GM18499 (cell line): ENCODE measurements around the gene DGKD.

Source experiments
- ATAC-seq: cut with Tn5 transposase; IDR thresholded peaks from one replicate; pipeline ENCODE4 v1.9.1; 2021; ENCODE audit warnings: moderate number of reproducible peaks; ENCODE audit not compliant: insufficient read depth, unreplicated experiment

The DGKD gene

DNA sequence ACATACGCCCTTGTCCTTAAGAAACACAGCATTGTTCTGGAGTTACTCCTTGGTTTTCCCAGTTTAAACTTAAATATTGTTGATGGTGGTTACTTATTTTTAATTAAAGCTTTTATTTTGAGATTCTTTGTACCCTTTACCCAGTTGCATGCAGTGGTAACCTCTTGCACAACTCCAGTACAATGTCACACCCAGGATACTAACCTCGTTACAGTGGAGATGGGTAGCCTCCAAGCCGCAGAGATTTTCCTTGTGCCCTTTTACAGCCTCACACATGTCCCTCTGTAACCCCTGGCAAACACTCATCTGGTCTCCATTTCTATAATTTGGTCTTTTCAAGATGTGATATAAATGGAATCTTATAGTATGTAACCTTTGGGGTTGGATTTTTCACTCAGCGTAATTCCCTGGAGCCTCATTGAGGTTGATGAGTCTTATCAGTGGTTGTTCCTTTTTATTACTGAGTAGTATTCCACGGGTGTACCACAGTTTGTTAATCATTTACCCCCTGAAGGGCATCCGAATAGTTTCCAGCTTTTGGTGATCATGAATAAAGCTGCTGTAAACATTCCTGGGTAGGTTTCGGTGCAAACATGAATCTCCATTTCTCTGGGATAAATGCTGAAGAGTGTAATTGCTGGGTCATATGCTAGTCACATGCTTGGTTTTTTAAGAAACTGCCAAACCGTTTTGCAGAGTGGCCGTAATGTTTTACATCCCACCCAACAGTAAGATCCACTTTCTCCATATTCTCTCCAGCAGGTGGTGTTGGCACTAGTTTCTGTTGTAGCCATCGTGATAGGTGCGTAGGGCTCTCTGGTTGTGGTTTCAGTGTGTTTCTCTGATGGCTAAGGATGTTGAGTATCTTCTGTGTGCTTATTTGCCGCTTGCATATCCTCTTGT, 68.6 kb downstream of the DGKD start:
- no peak for ATAC-seq

GRCh38 chr2:233423552-233423860, 69.2 kb downstream of the DGKD start:
- no peak for ATAC-seq

GRCh38 chr2:233424154-233424951, 70.1 kb downstream of the DGKD start:
- ATAC-seq = no peak

DNA sequence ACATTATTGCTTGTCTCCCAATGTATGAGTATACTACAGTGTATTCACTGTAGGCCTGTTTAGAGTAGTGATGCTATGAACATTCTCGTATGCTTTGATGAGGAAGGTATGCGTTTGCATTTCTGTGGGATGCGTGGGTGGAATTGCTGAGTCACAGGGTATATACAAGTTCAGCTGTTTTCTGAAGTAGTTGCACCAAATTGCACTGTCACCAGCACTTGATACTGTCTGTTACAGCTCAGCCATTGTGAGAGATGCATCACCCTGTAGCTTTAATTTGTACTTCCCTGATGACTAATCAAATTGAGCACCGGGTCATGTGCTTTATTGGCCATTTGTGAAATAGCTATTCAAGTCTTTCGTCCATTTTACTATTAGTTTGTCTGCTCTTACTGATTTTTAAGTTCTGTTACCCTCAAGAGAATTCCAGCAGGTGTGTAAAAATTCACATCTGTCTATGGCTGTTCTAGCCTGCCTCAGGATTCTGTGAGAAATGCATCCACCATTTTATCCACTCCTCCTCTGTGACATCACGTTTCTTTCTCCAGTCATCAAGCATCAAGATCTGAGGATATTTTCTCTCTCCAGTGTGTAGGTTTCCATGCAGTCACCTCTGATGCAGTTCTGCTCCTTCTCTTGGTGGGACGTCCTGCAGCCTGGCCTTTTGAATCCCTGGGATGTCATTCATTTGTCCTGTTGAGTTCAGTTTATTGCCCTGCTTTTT, 72.5 kb downstream of the DGKD start:
- no peak for ATAC-seq

DNA sequence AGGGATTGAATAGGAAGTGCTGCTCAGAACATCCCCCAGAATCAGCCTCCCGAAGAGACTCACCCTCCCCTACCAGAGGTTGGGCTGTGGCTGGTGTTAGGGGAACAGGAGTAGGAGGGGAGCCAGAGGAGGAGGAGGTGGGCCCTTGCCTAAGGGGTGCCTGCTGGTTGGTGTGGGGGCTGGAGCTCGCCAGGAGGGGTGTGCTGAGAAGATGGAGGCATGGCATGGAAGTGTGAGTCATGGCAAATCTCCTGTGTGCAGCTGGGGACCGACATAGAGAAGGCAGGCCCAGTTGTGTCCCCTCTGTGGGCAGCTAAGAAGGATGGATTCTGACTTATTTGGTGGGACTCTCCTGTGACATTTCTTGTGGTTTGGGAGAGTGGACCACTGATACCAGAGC, 73.7 kb downstream of the DGKD start:
- no peak for ATAC-seq

DNA sequence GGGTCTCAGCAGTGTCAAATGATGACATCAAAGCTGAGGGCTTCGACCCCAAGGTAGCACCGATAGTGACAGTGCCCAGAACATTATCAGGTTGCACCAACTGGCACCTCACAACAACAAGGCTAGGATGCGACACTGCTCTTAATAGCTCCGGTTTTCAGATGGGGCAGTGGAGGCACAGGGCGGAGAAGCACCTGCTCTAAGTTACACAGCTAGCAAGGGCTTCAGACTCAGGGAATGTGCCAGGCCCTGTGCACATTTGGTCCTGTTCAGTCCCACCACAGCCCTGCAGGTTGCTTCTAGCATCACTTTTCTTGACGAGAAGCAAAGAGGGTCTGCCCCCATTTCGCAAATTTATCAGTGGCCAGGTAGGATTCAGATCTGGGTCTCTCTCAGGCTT, 74.1 kb downstream of the DGKD start:
- ATAC-seq = no peak

DNA sequence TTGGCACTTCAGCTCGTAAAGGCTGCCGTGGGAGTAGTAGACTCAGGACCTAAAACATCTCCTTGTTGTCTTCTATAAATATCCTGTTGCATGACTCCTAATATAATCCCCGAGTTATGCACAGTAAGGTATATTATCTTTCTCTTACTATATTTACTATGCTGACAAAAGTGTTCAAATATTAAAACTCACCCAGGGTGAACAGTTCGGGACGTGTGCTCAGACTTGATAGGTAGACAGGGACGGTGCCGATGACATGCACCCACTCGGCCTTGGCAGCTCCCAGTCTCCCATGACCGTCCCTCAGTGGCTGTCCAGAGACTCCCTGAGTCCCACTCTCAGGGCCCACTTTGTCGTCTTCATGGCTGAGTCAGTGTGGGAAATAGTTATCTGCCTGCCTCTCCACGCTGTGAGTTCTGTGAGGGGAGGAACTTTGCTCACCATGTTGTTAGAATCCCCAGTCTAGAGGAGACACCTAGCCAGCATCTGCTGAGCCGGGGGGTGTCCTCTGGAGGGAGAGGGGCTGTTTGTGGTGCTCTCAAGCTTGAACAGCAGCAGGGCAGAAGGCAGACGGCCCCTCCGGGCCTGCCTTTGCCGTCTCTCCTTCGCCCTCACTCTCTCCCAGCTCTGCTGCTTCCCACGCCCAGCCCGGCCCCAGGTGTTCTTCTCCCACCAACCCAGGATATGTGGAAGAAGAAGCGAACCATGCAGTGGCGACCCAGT, 75.0 kb downstream of the DGKD start:
- ATAC-seq = no peak

- no peak for ATAC-seq
These were observed 75.8 kb downstream of the DGKD start for GRCh38 chr2:233430081-233430480.

- ATAC-seq = no peak
These were observed 76.4 kb downstream of the DGKD start for GRCh38 chr2:233430651-233431050.

DNA sequence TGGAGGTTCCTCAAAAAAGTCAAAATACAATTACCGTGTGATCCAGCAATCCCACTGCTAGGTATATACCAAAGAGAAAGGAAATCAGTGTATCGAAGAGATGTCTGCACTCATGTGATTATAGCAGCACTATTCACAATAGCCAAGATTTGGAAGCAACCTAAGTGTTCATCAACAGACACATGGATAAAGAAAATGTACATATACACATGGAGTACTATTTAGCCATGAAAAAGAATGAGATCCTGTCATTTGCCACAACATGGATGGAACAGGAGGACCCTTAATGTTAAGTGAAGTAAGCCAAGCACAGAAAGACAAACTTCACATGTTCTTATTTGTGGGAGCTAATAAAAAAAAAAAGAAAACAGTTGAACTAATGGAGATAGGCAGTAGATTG, 78.7 kb downstream of the DGKD start:
- no peak for ATAC-seq

- no peak for ATAC-seq
These were observed 79.5 kb downstream of the DGKD start for GRCh38 chr2:233433794-233434193.

- ATAC-seq = no peak
These were observed 80.5 kb downstream of the DGKD start for GRCh38 chr2:233434666-233435330.

DNA sequence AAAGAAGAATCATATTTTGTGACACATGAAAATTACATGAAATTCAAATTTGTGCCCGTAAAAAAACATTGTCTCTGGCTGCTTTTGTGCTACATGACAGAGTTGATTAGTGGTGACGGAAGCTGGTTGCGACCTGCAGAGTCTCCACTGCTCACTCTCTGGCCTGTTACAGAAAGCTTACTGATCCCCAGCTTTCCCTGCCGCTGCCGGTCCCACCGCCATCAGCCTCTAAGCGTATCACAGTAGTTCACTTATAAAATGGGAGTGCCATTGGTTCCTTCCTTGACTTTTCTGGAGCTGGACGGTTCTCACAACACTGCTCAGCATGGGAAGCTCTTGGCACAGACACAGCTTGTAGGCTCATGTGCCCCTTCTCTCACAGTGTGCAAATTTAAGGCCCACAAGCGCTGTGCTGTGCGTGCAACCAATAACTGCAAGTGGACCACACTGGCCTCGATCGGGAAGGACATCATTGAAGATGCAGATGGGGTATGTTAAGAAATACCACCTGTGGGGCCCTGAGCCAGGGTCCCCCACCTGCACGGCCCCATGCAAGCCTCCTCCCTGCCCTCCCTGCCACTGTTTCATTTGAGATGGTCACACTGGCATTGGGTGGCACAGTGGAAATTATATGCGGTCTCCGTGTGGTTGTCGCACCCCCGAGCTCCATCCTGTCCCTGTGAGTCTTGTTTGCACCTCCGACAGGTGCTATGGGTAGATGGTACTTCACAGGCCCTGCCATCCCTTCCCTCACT, 81.3 kb downstream of the DGKD start:
- ATAC-seq = no peak

- no peak for ATAC-seq
These were observed 81.9 kb downstream of the DGKD start for GRCh38 chr2:233436191-233436581.

- ATAC-seq = no peak
These were observed 82.6 kb downstream of the DGKD start for GRCh38 chr2:233436691-233437438.

DNA sequence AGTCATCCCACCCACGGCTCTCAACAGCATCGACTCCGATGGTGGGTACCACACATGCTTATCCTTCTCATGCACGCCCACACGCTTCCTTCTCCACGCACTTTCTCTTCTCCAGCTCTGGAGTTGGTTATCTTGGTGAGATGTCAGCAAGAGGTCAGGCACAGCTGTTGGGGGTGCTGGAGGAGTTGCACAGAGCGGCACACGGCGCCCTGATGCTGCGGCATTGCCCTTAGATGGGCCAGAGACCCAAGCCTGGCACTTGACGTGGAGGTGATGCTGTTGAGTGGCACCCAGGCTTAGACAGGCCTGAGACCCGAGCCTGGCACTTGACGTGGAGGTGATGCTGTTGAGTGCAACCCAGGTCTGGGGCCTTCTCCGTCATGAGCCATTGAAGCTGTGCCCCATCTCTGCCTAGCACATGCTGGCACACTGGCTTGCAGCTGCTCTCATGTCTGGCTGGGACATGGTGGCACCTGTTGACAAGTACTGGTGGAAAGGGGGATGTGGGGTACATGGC, 83.2 kb downstream of the DGKD start:
- no peak for ATAC-seq

DNA sequence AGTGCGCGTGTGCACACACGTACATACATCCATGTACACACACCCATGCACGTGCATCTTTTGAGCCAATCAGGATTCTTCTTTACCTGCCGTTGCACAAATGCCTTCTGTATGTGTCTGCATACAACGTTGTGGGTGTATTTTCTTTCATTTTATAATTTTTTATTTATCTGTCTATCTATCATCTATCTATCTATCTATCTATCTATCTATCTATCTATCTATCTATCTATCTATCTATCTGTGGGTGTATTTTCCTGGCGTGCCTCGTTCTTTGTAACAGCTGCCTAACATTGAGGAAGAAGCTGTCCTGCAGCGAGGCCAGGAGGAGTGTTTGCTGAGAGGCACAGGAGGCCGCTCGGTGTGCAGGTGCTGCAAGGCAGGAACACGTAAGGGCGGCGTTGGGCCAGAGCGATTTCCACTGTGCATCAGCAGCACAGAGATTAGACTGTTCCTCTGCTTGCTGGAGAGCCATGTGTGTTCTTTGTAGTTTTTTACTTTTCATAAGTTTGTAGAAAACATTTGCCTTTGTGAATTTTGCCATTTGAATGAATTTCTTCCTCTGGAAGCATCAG, 84.4 kb downstream of the DGKD start:
- no peak for ATAC-seq

DNA sequence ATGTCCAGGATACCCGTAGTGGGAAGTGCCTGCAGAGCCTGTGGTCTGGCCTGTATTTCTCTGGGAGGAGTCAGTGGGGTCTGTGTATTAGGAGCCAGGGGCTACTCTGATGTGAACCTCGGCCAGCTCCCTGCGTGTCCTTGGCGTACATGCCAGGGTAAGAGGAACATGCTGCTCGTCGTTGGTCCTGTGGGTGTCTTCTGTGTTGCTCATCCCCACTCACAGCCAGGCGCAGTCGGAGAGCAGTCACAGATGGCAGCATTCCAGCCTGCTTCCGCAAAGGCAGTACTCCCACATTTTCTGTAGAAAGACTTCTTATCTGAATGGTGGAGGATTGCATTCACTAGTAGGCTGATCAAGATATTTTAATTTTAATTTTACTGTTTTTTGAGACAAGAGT, 84.9 kb downstream of the DGKD start:
- ATAC-seq = no peak
